Choroid plexus epithelial cell (primary cell): ENCODE data around the gene MAP7.

Experiments
- DNase-seq: peaks from one replicate; pipeline ENCODE4 v3.0.0-alpha.2; 2010; ENCODE audit warnings: low read depth
- H3K4me3 ChIP-seq: 2 replicates; pipeline ENCODE4 v1.5.1; 2011; ENCODE audit warnings: low read depth, mild to moderate bottlenecking, control low read depth, low read length, moderate library complexity
- CTCF ChIP-seq: conservative IDR thresholded peaks from 2 replicates; pipeline ENCODE4 v1.5.1; 2011; ENCODE audit warnings: low read depth, mild to moderate bottlenecking, control low read depth, inconsistent platforms, low read length, moderate library complexity

MAP7 gene

GRCh38 chr6:136510299-136510698, 39.9 kb downstream of the MAP7 start:
- no peak overlapping the region for H3K4me3 ChIP-seq
- no peak for TF ChIP-seq CTCF
- DNase-seq = no peak

GRCh38 chr6:136508725-136509392, 41.4 kb downstream of the MAP7 start:
- DNase-seq = no peak
- no peak for TF ChIP-seq CTCF

GRCh38 chr6:136506124-136506799, 44.0 kb downstream of the MAP7 start:
- no peak overlapping the region for H3K4me3 ChIP-seq
- no peak for TF ChIP-seq CTCF
- DNase-seq = no peak

More at GRCh38 chr6:136508725-136509392, 41.4 kb downstream of the MAP7 start:
- no peak overlapping the region for H3K4me3 ChIP-seq

GRCh38 chr6:136503303-136504029, 46.8 kb downstream of the MAP7 start:
- TF ChIP-seq CTCF = no peak
- no peak for DNase-seq
- no peak overlapping the region for H3K4me3 ChIP-seq

- H3K4me3 ChIP-seq = no peak overlapping the region
- TF ChIP-seq CTCF = no peak
- no peak for DNase-seq
Measured at GRCh38 chr6:136502786-136503185, 47.4 kb downstream of the MAP7 start.

- DNase-seq = no peak
- no peak overlapping the region for H3K4me3 ChIP-seq
- TF ChIP-seq CTCF = no peak
Measured at GRCh38 chr6:136501514-136501913, 48.7 kb downstream of the MAP7 start.
